ENCODE measurements around the gene COQ8A.
"Not testable (repeated sequence)": the region's sequence is repeated elsewhere in the genome, so short reads cannot be mapped to it uniquely, and the experiment has no call there.

Gene COQ8A

DNA sequence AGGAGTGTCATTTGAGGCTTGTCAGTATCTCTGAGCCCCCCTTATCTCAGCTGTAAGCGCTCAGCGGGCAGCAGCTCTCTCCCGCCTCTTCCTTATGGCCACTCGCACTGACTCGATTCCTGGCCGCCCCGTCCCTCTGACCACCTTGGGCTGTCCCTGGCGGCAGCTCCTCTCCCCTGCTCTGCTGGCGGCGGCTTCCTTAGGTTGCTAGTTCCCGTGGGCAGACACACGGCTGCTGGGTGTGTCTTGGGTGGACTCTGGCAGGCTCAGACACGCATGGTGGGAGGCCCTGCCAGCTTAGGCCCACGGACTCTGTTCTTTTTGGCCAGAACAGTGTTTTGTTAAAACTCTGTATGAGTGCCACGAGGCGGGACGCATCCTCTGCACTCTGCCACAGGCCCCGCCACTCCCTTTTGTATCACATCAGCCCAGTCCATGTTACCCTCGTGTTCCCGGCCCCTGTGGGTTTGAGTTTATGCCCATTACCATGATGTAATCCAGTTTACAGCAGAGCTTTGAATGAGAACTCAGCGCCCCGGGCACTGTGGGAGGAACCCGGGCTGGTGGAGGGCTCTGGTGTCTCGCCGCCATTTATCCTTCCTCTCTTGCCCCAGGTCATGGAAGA, 45.9 kb downstream of the COQ8A start:
- peak; percentile 11 for DNase-seq (ENCODE audit: low spot score)

GRCh38 chr1:226986496-226987178, 46.5 kb downstream of the COQ8A start:
- peak; percentile 12 for DNase-seq (ENCODE audit: low spot score)

DNA sequence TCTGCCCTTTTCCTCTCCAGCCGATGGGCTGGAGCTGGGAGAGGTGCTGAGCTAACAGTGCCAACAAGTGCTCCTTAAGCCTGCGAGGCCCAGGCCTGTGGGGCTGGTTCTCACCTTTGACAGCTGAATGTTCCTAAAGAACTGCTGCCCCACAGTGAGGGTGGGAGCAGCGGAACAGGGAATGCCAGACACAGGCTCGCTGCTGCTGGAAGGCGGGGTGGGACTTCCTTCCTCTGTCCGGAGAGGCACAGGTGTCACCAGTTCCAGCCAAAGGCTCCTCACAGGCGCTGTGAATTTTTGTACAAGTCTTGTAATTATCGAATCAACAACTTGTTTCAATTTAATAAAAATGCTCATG, 47.1 kb downstream of the COQ8A start:
- DNase-seq (ENCODE audit: low spot score): no peak

GRCh38 chr1:226987623-226988333, 47.7 kb downstream of the COQ8A start:
- DNase-seq (ENCODE audit: low spot score): no peak

DNA sequence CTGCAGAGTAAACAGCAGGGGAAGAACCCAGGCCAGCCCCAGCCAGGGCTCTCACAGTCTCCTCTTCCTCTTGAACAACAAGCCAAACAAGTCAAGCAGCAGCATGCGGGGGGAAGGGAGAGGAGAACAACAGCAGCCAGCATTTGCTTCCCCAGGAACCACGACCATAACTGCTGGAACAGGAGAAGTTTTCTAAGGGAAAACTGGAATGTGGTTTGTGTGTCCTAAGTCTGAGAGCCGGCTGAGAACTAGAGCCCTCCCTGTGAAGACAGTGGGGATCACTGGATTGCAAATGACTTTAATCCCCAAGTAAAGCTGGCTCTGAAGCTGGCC, 48.2 kb downstream of the COQ8A start:
- DNase-seq (ENCODE audit: low spot score): peak; percentile 65

DNA sequence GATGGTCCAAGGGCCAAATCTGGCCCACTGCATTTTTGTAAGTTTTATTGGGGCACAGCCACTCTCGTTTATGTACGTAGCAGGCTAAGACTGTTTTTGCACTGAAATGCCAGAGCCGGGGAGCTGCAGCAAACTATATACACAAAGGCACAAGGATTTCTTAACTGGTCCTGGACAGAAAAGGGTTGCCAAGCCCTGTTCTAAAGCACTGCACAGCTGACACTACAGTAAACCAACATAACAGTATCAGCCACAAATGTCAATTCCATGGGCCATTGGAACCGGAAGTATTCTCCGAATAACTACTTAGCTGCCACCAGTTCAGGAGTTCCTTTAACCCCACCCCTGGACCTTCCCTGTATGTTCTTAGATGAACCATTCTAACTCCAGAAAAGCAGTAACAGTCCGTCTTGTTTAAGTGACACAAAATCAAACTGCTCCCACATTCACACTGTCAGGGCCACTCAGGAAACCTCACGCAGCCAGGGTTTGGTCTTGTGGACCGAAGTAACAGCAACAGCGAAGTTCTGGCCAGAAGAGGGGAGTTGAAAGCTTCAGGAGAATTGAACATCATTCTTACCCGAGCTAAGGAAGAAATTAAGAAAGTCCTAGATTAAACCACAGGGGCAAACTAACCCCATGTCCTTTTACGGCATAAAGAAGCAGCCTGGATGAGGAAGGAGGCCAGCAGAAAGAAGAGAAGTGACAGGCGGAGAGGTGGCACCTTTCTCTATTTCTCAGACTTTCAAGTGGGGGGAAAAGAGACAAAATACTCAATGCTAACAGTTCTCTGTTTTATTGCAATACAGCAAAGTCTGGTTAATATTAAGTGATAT, 49.2 kb downstream of the COQ8A start:
- no peak for DNase-seq (ENCODE audit: low spot score)

- DNase-seq (ENCODE audit: low spot score): no peak
Observed at GRCh38 chr1:226990133-226990716, 50.1 kb downstream of the COQ8A start.

GRCh38 chr1:226991920-226992319, 51.8 kb downstream of the COQ8A start:
- DNase-seq (ENCODE audit: low spot score): no peak

GRCh38 chr1:226993814-226994585, 53.9 kb downstream of the COQ8A start:
- DNase-seq (ENCODE audit: low spot score): no peak

GRCh38 chr1:226994586-226995364, 54.7 kb downstream of the COQ8A start:
- no peak for DNase-seq (ENCODE audit: low spot score)

DNA sequence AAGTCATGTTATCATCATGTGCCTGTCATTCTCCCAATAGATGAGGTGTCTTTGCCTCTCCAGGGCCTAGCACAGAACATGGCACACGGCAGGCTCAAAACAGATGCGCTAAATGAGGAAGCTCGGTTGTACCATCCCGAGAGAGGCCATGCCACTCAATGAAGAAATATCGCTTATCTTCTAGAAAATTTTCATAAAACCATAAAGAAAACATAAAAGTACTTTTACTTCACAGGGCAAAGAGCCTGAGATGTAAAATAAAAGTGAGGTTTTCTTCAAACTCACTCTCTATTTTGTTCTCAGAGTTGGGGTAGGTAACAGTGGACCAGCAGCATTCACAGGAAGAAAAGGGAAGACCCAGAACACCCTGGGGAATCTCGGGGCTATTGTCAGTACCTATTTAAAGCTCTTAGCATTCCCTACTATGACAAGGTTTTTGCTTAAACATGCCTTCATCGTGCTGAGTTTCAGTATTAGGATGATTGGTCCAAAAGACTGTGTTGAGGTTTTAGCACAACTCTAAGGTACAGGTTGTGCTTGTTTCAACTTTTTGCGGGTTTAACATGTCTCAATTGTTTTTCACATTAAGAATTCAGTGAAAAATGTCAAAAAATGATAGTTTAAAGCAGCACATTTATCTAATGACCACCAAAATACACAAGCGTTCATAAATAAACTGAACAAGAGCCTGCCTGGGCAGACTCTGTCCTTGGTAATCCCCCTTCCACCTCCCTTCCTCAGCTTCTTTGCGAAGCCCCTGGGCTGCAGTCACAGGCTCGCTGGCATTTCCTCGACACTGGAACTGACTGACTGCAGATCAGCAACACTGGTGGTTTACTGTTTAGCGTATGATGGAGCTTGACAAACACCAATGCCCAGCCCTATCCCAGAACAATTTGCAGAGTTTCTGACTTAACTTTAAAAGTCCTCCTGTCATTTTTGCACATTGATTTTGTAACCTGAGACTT, 55.6 kb downstream of the COQ8A start:
- no peak for DNase-seq (ENCODE audit: low spot score)

DNA sequence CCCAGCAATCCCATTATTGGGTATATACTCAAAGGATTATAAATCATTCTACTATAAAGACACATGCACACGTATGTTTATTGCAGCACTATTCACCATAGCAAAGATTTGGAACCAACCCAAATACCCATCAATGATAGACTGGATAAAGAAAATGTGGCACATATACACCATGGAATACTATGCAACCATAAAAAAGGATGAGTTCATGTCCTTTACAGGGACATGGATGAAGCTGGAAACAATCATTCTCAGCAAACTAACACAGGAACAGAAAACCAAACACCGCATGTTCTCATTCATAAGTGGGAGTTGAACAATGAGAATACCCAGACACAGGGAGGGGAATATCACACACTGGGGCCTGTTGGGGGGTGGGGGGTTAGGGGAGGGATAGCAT, 59.5 kb downstream of the COQ8A start:
- DNase-seq (ENCODE audit: low spot score): not testable (repeated sequence)

- no peak for DNase-seq (ENCODE audit: low spot score)
Observed at GRCh38 chr1:227002531-227003049, 62.5 kb downstream of the COQ8A start.

DNA sequence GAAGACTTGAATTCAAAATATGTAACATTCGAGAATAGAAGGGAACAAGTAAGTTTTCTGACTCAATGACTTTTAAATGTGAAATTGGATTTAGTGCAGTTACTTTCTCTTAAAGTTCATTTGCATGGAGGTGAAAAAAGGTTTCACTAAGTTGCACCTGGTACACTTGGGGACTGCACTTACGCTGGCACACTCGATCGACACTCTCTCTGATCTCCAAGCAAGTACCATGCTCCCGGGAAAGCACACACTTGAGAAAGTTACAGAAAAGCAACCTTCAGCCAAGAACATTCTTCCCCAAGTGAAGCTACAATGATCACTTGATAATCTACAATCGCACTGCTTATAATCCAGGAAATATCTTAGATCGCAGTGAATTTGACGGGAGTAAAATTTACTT, 63.1 kb downstream of the COQ8A start:
- no peak for DNase-seq (ENCODE audit: low spot score)

DNA sequence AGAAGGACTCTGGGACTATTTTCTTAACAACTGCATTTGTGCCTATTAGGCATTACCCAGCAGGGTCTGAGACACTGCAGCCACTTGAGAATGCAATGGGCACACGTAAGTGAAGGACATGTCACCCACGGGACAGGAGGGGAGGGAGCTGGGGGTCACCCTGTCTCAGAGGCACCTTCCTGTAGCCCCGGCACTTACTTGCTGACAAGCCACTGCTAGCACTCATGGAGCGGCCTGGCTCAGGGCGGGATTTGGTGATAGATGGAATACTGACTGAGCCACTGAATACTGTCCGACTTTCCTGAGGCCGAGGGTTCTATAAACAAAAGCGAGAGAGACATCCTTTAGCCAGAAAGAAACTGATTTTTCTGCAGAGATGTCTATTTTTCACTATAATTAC, 64.7 kb downstream of the COQ8A start:
- no peak for DNase-seq (ENCODE audit: low spot score)

DNA sequence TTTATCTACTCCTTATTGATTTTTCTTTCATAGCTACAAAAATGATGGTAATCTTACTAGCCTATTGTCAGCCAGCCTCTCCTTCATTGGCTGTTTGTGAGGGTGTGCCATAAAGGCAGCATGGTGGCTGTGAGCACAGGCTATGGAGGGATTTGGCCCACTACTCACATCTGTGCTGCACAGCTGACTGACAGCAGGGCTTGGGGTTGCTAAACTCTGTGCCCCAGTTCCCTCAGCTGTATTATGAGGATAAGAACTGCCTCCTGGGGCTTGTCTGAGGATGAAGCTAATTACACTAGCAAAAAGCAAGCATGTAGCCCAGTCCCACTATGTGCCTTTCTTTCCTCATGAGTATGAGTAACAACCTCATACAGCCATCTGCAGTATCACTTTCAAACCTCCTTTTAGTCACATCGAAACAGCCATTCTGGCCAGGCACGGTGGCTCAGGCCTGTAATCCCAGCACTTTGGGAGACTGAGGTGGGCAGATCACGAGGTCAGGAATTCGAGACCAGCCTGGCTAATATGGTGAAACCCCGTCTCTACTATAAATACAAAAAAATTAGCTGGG, 66.2 kb downstream of the COQ8A start:
- DNase-seq (ENCODE audit: low spot score): no peak

GRCh38 chr1:227009937-227010336, 69.8 kb downstream of the COQ8A start:
- no peak for DNase-seq (ENCODE audit: low spot score)

- DNase-seq (ENCODE audit: low spot score): no peak
Observed at GRCh38 chr1:227010645-227011044, 70.6 kb downstream of the COQ8A start.

DNA sequence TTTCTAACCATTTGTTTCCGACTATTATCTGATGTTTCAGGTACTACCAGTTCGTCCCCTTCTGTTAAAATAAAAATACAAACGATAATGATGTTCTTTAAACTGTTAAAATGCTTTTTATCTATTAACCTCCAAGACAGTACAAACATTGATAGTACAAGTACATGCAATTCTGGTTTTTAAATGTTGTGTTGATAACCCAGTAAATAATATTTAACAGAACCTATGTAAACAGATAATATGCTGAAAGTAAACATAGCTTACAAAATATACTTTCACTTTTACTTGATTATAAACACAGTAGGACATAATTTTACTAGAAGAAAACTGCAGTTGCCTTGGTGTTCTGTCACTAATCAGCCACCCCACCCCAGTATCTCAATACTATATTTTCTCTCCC, 76.9 kb downstream of the COQ8A start:
- no peak for DNase-seq (ENCODE audit: low spot score)

Measured in HuH-7 (cell line).